GM15510 (cell line): ENCODE data around the gene DEF6.

Source experiments
- POLR2A ChIP-seq: IDR thresholded peaks from 3 replicates; pipeline ENCODE4 v1.6.1; 2011; ENCODE audit warnings: borderline replicate concordance; ENCODE audit not compliant: insufficient read length; ENCODE audit errors: extremely low read depth

The DEF6 gene

GRCh38 chr6:35267446-35267845, 30.2 kb upstream of the DEF6 start:
- TF ChIP-seq POLR2A, result no peak

- TF ChIP-seq POLR2A, result no peak
These were observed 29.7 kb upstream of the DEF6 start for GRCh38 chr6:35267897-35268296.

- no peak for TF ChIP-seq POLR2A
These were observed 25.6 kb upstream of the DEF6 start for GRCh38 chr6:35272005-35272404.

GRCh38 chr6:35273822-35274559, 23.6 kb upstream of the DEF6 start:
- TF ChIP-seq POLR2A, result no peak

GRCh38 chr6:35275744-35276260, 21.8 kb upstream of the DEF6 start:
- TF ChIP-seq POLR2A, result no peak

- no peak for TF ChIP-seq POLR2A
These were observed 18.9 kb upstream of the DEF6 start for GRCh38 chr6:35278708-35279107.

- TF ChIP-seq POLR2A, result no peak
These were observed 16.7 kb upstream of the DEF6 start for GRCh38 chr6:35280903-35281302.

GRCh38 chr6:35282472-35282871, 15.1 kb upstream of the DEF6 start:
- TF ChIP-seq POLR2A, result no peak

GRCh38 chr6:35283361-35283760, 14.3 kb upstream of the DEF6 start:
- TF ChIP-seq POLR2A, result no peak

GRCh38 chr6:35287671-35288396, 9.8 kb upstream of the DEF6 start:
- no peak for TF ChIP-seq POLR2A

GRCh38 chr6:35288834-35289233, 8.8 kb upstream of the DEF6 start:
- no peak for TF ChIP-seq POLR2A

- no peak for TF ChIP-seq POLR2A
These were observed 6.1 kb upstream of the DEF6 start for GRCh38 chr6:35291491-35291890.

- TF ChIP-seq POLR2A, result no peak
These were observed 5.1 kb upstream of the DEF6 start for GRCh38 chr6:35292494-35292893.

- TF ChIP-seq POLR2A, result no peak
These were observed 3.9 kb upstream of the DEF6 start for GRCh38 chr6:35293681-35294080.

- TF ChIP-seq POLR2A, result no peak
These were observed 3.2 kb upstream of the DEF6 start for GRCh38 chr6:35294308-35294945.
